ENCODE measurements around the gene DGCR8.

DGCR8 gene

DNA sequence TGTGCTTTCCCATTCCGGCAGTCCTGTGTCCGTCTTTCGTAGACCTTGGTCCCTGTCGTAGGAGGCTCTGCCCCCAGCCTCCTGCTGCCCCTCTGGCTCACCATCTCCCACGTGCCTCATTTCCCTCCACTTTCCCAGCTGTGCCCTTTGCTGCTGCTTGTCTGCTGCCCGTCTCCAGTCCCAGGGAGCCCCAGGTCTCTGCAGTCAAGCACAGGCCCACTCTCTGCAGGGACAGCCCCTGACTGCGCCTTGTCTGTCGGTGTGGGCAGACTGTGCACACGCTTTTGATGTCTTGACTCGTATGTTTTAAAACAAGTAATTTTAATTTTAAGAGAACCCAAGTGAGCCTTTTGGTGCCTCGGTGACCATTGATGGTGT lies 12.4 kb downstream of the DGCR8 start:
- no peak for DNase-seq

GRCh38 chr22:20093418-20094196 lies 13.6 kb downstream of the DGCR8 start:
- no peak for DNase-seq

- no peak for DNase-seq
These were observed 14.3 kb downstream of the DGCR8 start for GRCh38 chr22:20094197-20094807.

DNA sequence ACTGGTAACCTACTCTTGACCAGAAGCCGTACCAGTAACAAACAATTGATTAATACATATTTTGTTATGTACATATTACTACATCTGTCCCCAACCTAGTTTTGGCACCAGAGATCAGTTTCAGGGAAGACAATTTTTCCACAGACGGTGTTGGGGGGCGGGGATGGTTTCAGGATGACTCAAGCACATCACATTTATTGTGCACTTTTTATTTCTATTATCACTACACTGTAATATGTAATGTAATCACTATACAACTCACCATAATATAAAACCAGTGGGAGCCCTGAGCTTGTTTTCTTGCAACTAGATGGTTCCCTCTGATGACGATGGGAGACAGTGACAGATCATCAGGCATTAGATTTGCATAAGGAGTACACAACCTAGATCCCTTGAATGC lies 15.5 kb downstream of the DGCR8 start:
- no peak for DNase-seq

- no peak for DNase-seq
These were observed 16.8 kb downstream of the DGCR8 start for GRCh38 chr22:20096574-20097420.

- no peak for DNase-seq
These were observed 19.2 kb downstream of the DGCR8 start for GRCh38 chr22:20099099-20099711.

DNA sequence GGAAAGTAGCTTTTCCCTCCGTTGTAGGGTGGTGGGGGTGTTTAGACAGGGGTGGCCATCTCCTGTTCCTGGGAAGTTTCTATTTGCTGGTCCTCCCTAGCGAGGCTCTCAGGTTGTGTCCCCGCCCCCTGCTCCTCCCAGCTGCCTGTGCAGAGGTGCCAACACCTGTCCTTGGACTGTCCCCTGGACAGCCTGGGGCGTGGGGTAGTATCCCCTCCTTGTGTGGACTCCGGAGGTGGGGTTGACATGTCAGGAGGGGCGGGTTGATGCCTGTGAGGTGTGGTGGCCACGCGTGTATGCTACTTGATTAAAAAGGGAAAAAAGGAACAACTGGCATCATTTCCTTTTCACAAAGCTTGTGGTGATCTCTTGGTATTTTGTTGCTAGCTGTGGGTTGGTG lies 21.6 kb downstream of the DGCR8 start:
- no peak for DNase-seq

- no peak for DNase-seq
These were observed 22.3 kb downstream of the DGCR8 start for GRCh38 chr22:20102203-20102780.

GRCh38 chr22:20105456-20106204 lies 25.6 kb downstream of the DGCR8 start:
- no peak for DNase-seq

DNA sequence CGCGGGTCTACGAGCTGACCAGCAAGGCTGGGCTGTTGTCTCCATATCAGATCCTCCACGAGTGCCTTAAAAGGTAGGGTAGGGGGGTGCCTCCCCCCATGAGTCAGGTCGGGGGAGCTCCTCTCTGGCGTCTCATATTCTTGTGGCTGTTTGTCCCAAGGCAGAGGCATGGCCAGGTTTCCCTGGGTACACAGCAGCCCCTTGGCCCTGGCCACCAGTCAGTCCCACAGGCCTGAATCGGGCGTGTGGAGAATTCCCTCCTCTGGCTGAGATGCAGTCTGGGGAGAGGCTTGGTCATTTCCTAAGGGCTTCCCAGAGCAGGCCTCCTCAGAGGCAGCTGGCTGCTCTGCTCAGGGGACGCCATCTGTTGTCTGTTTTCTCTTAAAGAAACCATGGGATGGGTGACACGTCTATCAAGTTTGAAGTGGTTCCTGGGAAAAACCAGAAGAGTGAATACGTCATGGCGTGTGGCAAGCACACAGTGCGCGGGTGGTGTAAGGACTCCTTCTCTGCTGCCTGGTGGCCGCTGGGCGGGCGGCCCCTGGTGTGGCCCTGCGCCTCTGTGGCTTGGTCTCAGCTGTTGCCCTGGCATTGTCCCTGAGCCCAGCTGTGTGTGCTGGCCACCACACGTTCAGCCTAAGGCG lies 26.3 kb downstream of the DGCR8 start:
- DNase-seq = no peak

GRCh38 chr22:20106849-20107237 lies 26.8 kb downstream of the DGCR8 start:
- DNase-seq = no peak

GRCh38 chr22:20107471-20107901 lies 27.4 kb downstream of the DGCR8 start:
- no peak for DNase-seq

- no peak for DNase-seq
These were observed 28.1 kb downstream of the DGCR8 start for GRCh38 chr22:20107951-20108756.

DNA sequence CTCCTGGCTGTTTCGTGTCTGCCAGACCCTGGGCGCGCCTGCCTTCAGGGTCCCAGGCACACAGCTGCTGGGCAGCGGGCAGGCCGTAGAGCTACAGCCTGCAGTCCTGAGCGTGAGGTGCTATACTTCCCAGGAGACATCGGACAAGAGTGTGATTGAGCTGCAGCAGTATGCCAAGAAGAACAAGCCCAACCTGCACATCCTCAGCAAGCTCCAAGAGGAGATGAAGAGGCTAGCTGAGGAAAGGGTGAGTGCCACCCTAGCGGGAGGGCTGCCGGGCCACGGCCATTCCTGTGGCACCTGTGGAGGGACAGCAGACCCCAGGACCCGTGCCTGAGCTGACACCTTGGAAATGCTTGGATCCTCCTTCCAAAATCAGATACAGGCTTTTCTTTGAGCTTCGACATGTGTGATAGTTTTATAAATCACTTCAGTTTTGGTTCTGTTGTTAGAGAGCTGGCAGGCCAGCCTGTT lies 28.8 kb downstream of the DGCR8 start:
- DNase-seq = no peak

GRCh38 chr22:20109411-20110358 lies 29.6 kb downstream of the DGCR8 start:
- DNase-seq = no peak

DNA sequence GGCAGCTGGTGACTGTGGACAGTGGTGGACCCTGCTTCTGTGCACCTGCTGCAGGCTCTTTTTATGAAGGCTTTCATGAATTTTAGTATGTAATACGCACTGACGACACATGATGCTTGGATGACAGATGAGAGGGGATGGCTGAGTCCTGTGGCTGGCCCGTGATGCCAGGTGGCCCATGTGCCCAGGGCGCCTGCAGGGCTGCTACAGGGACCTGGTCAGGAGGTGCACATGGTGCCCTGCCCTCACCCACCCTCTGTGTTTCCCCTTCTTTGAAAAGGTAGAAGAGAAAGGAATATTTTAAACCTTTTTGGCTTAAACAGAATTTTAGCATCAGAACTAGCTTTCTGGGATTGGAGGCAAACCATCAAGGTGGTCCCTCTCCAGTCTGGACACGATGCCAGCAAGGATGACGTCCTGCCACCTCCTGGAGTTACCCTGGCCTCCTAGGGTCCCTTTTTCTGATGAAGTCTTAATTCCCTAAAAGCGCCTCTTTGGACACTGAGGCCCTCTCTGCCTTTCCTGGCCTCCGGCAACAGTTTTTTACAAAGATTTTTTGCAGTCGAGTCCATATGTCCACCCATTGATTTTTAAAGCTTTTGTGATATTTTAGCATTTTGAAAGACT lies 30.4 kb downstream of the DGCR8 start:
- DNase-seq = no peak

DNA sequence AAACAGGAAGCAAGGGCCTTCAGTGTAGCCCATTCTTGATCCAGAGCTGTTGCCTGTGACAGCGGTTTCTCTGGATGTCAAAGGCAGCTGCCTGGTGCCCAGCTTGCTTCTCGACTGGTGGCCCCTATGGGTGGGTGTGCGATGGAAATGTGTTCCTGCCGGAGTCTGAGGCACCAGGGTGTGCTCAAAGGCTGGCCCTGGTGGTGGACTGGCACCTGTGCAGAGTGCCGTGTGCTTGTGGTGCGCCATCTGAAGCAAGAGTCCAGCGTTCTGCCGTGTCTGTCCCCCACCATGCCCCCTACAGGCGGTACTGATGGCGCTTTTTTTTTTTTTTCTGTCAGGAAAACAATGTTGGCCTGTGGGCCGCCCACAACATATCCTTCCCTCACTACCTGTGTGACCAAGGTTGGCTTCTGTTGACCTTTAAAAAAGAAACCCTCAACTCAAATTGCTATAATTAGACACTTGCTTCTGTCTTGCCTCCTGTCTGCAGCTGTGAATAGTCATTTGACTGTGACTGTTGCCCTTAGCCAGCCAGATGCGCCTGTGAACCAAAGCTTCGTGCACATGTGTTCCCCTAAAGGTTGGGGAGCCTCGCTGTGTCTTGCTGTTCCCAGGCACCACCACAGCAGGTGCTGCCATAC lies 31.1 kb downstream of the DGCR8 start:
- peak; percentile 13 for DNase-seq
